Natural killer cell (primary cell): ENCODE measurements around the gene SMG5. TPM values are rescaled to one million over a fixed set of nuclear protein-coding genes. Genes with fewer than 3 reads are reported as not detected.
"Not testable (repeated sequence)": the region's sequence is repeated elsewhere in the genome, so short reads cannot be mapped to it uniquely, and the experiment has no call there.

Source experiments
- ATAC-seq, 3 donors: fragments of 150-1000 bp in 2 of 3; fragments of 200-7000 bp in 1 of 3; cut with Tn5 transposase; 1 replicate in 1 of 3; 2 replicates in 2 of 3; pipeline ENCODE4 v1.10.0; 2021; ENCODE audit warnings: mild to moderate bottlenecking in 2 of 3, moderate library complexity in 2 of 3
- DNase-seq, 2 donors: peaks; one replicate each; pipeline versions ENCODE4 v3.0.0 to v3.0.0-alpha.2; 2013 to 2021; ENCODE audit warnings: mixed read lengths in 1 of 2
- H3K27ac ChIP-seq: one replicate; pipeline ENCODE4 v1.5.1; 2013; ENCODE audit warnings: mild to moderate bottlenecking, low read length
- H3K27me3 ChIP-seq: one replicate; pipeline ENCODE4 v1.6.1; 2013; ENCODE audit warnings: low read length; ENCODE audit not compliant: control insufficient read depth, insufficient read depth
- H3K36me3 ChIP-seq: one replicate; pipeline ENCODE4 v1.6.1; 2013; ENCODE audit warnings: low read length; ENCODE audit not compliant: control insufficient read depth, insufficient read depth
- H3K4me1 ChIP-seq: one replicate; pipeline ENCODE4 v1.6.1; 2013; ENCODE audit warnings: low read length; ENCODE audit not compliant: control insufficient read depth, insufficient read depth
- H3K4me3 ChIP-seq: one replicate; pipeline ENCODE4 v1.5.1; 2013; ENCODE audit warnings: low read length
- H3K9me3 ChIP-seq: one replicate; pipeline ENCODE4 v1.6.1; 2013; ENCODE audit warnings: low read length; ENCODE audit not compliant: control insufficient read depth, insufficient read depth
- H3K27ac Mint-ChIP-seq, 2 donors: one replicate each; pipeline ENCODE4 v1.8.0; 2022; ENCODE audit warnings: mild to moderate bottlenecking in 2 of 2, mixed read lengths in 2 of 2, moderate library complexity in 1 of 2
- H3K27me3 Mint-ChIP-seq, 2 donors: one replicate each; pipeline ENCODE4 v1.8.0; 2022; ENCODE audit warnings: low read depth in 2 of 2, mixed read lengths in 2 of 2
- H3K36me3 Mint-ChIP-seq: one replicate; pipeline ENCODE4 v1.8.0; 2022; ENCODE audit warnings: mixed read lengths
- H3K4me1 Mint-ChIP-seq, 2 donors: one replicate each; pipeline ENCODE4 v1.8.0; 2022; ENCODE audit warnings: mixed read lengths in 2 of 2
- H3K4me3 Mint-ChIP-seq: one replicate; pipeline ENCODE4 v1.8.0; 2022; ENCODE audit warnings: mild to moderate bottlenecking, moderate library complexity, mixed read lengths
- H3K9me3 Mint-ChIP-seq, 2 donors: one replicate each; pipeline ENCODE4 v1.8.0; 2022; ENCODE audit warnings: mixed read lengths in 2 of 2
- CTCF ChIP-seq: fragments of 200-600 bp; IDR thresholded peaks from one replicate; pipeline ENCODE4 v1.8.0; 2022; ENCODE audit warnings: antibody characterized with exemption
- WGBS: methylation state at CpG from one replicate; pipeline ENCODE4 v1.1.7; 2013; ENCODE audit warnings: missing lambda C conversion rate; ENCODE audit not compliant: insufficient coverage; 5-methylcytosine and 5-hydroxymethylcytosine counted together
- intact Hi-C: fragments of 100-400 bp; cut with micrococcal nuclease; formaldehyde crosslinking; loops from one replicate; pipeline ENCODE4 v1.14.2; 2022
- total RNA-seq, 4 donors: library from RNA; stranded (reverse); fragments of 120-200 nt in 1 of 4; gene quantifications; one replicate each; pipeline versions ENCODE4 v1.2.3 to v1.2.4, GENCODE V29; 2013 to 2022

Gene SMG5
- 10 to 100 TPM; 76.7 to 93.9 (median 87.6) TPM for total RNA-seq
- 41.8 TPM for total RNA-seq (2013)

- peak; percentile 92 to 99 for DNase-seq
- Mint-ChIP-seq H3K27me3 (no peaks in the 10 kb centered on the region), H3K4me3 (peak within 1 kb of the TSS; percentile 98), H3K36me3 (peaks cover 8% of the 10 kb centered on the region), H3K9me3 (no peaks in the 10 kb centered on the region), H3K4me1 (peaks cover 43 to 45% of the 10 kb centered on the region in 2 donors), H3K27ac (peak within 1 kb of the TSS; percentile 95 to 97)
- no peaks in the 10 kb centered on the region for H3K9me3 ChIP-seq
- H3K27me3 ChIP-seq: no peaks in the 10 kb centered on the region
- H3K4me1 ChIP-seq: peaks cover 25% of the 10 kb centered on the region
- WGBS: under 1% methylated on average over 49 of the region's 50 CpGs
- peaks cover 12% of the 10 kb centered on the region for H3K36me3 ChIP-seq
- peak within 1 kb of the TSS; percentile 56 for H3K4me3 ChIP-seq
- intact Hi-C loops: loop anchor here (5.0 kb wide), 1 partner anchor 445 kb away; the partner anchor contains the start of genes ISG20L2 and METTL25B
- no peak for TF ChIP-seq CTCF
- ATAC-seq: peak; percentile 94 to 97 (median 96)
- H3K27ac ChIP-seq: peak within 1 kb of the TSS; percentile 85
These were observed at the start of gene SMG5 for GRCh38 chr1:156282479-156283222. SMG5 (minus strand) TSS chr1:156282825; CDS start chr1:156282680, 145 bp downstream.

GRCh38 chr1:156323179-156323578 is 40.6 kb upstream of the SMG5 start:
- H3K4me3 ChIP-seq, H3K4me1 Mint-ChIP-seq, H3K4me1 ChIP-seq, H3K9me3 ChIP-seq, ATAC-seq, H3K27ac ChIP-seq, H3K27ac Mint-ChIP-seq, H3K27me3 Mint-ChIP-seq, DNase-seq, H3K9me3 Mint-ChIP-seq, intact Hi-C loops, H3K4me3 Mint-ChIP-seq, H3K27me3 ChIP-seq: not testable (repeated sequence)
- 95% methylated on average over 5 of the region's 9 CpGs for WGBS
- peaks cover 56% of the 10 kb centered on the region for H3K36me3 ChIP-seq
- H3K36me3 Mint-ChIP-seq: peaks cover 17% of the 10 kb centered on the region

GRCh38 chr1:156320560-156320959 is 37.9 kb upstream of the SMG5 start:
- peaks cover 17% of the 10 kb centered on the region for H3K36me3 Mint-ChIP-seq
- Histone ChIP-seq H3K9me3 (no peaks in the 10 kb centered on the region), H3K27me3 (no peaks in the 10 kb centered on the region), H3K4me1 (no peaks in the 10 kb centered on the region), H3K4me3 (no peak overlapping the region), H3K27ac (no peak overlapping the region), H3K36me3 (peaks cover 79% of the 10 kb centered on the region)
- no peak for ATAC-seq
- 92% methylated on average over 3 of the region's 3 CpGs for WGBS
- no peaks in the 10 kb centered on the region for H3K9me3 Mint-ChIP-seq
- no peaks in the 10 kb centered on the region for H3K27me3 Mint-ChIP-seq
- no peaks in the 10 kb centered on the region for H3K4me1 Mint-ChIP-seq
- H3K27ac Mint-ChIP-seq: no peak overlapping the region
- no peak for TF ChIP-seq CTCF
- no peak overlapping the region for H3K4me3 Mint-ChIP-seq
- DNase-seq: no peak
- intact Hi-C loops: no loop called here

- intact Hi-C loops: loop anchor here (5.0 kb wide), 1 partner anchor 172 kb away; no protein-coding TSS in a partner anchor
- Histone ChIP-seq H3K4me3 (no peak overlapping the region), H3K4me1 (no peaks in the 10 kb centered on the region), H3K36me3 (peaks cover 79% of the 10 kb centered on the region), H3K9me3 (no peaks in the 10 kb centered on the region), H3K27me3 (no peaks in the 10 kb centered on the region), H3K27ac (no peak overlapping the region)
- Mint-ChIP-seq H3K4me3 (no peak overlapping the region), H3K4me1 (no peaks in the 10 kb centered on the region), H3K27ac (no peak overlapping the region), H3K36me3 (peaks cover 13% of the 10 kb centered on the region), H3K9me3 (no peaks in the 10 kb centered on the region), H3K27me3 (no peaks in the 10 kb centered on the region)
- peak in 1 of 3 donors; percentile 24 for ATAC-seq
- peak in 1 of 2 donors; percentile 56 for DNase-seq
- TF ChIP-seq CTCF: peak; percentile 58
- WGBS: no CpG with 5 or more reads among the region's 1 CpG
These were observed 37.0 kb upstream of the SMG5 start for GRCh38 chr1:156319664-156320063.
